LNCAP (cell line): ENCODE results near the gene P4HA2.

ENCODE experiments used
- TF ChIP-seq, protein P1 (sequence below): fragments of 450-650 bp; IDR thresholded peaks from 2 replicates; pipeline ENCODE4 v1.5.1; 2017; ENCODE audit warnings: mild to moderate bottlenecking

The P4HA2 gene

DNA sequence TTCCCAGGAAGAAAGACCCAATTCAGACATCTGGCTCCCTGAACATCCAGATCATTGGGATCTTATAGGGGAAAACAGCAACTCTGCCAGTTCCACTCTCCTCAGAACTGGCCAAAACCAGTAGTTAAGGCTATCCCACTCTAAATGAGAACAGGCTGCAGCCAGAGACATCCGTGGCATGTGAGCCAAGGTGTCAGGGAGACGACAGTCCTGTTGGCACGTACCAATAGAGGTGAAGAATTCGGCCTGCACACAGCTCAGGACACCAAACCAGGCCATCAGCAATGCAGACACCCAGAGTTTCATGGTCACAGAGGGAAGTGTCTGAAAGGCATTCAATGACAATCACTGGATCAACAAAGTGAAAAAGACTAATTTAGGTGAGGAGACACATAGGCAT lies 9.3 kb downstream of the P4HA2 start:
- TF ChIP-seq, protein P1, sequence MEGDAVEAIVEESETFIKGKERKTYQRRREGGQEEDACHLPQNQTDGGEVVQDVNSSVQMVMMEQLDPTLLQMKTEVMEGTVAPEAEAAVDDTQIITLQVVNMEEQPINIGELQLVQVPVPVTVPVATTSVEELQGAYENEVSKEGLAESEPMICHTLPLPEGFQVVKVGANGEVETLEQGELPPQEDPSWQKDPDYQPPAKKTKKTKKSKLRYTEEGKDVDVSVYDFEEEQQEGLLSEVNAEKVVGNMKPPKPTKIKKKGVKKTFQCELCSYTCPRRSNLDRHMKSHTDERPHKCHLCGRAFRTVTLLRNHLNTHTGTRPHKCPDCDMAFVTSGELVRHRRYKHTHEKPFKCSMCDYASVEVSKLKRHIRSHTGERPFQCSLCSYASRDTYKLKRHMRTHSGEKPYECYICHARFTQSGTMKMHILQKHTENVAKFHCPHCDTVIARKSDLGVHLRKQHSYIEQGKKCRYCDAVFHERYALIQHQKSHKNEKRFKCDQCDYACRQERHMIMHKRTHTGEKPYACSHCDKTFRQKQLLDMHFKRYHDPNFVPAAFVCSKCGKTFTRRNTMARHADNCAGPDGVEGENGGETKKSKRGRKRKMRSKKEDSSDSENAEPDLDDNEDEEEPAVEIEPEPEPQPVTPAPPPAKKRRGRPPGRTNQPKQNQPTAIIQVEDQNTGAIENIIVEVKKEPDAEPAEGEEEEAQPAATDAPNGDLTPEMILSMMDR: no peak

GRCh38 chr5:132215329-132215728 lies 12.3 kb downstream of the P4HA2 start:
- TF ChIP-seq, protein P1: no peak

GRCh38 chr5:132214491-132214890 lies 13.2 kb downstream of the P4HA2 start:
- TF ChIP-seq, protein P1: no peak

DNA sequence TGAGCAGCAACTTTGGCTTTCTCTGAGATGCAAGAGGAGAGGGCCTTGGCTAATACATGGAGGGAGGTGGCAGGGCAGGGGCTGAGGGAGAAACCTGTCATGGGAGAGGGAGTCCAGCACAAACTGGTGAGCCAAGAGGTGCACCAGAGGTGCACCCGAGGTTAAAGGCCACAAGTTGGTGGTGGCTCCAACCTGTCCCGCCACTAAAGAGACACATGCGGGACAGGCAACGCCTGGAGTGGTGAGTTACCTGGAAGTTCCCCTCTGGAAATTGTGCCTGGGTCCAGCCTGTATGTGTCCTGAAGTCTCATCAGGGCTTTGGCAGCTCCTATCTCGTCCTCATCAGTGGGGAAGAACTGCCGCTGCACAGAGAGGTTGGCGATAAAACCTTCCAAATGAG lies 14.0 kb downstream of the P4HA2 start:
- TF ChIP-seq, protein P1: no peak

DNA sequence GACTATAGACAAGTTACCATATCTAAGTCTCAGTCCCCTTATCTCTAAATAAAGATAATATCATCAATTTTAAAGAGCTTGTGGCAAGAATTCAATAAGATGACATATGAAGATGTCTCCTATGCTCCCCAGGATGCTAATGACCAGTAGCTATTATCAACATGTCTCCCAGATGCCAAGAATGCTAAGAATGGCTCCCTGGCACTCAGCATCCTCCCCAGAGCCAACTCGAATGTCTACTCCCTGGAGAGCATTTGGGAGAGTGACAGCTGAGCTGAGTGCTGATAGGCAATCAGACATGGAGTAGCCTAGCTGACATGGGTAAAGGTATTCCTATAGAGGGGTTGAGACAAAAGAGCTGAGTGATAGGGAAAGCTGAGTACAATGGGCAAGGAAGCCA lies 15.9 kb downstream of the P4HA2 start:
- TF ChIP-seq, protein P1: no peak

DNA sequence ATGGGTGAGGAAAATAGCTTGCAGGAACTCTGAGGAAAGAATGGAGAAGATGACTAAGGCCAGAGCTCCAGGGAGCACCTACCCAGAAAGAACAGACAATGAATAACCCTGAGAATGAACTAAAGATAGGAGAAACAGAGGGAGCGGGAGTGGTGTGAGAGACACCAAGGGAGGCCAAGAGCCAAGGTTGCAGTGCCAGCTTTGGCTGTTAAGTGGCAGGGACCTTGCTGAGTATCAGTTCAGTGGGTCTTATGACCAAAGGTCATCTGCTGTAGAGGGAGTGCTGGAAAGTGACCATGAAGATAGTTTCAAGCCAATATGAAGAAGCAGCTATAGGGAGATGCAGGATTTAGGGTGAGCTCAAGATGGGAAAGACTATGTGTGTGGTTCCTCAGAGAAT lies 16.7 kb downstream of the P4HA2 start:
- TF ChIP-seq, protein P1: no peak

GRCh38 chr5:132209901-132210545 lies 17.6 kb downstream of the P4HA2 start:
- TF ChIP-seq, protein P1: no peak

DNA sequence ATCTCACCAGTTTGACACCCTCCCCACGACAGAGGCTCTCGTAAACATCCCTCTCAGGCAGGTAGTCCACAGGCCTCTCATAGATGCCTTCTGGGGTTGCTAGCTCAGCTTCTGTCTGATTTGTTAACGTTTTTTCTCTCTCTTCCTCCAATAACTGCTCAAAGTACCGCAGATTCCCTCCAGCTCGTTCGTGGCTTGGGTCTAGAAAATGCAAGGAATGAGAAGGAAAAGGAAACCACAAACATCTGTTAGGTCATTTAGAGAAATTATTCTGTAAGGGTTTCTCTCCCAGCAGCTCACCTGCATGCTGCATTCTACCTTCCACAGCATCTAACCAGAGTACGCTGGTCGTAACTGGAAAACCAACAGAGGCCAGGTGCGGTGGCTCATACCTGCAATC lies 18.5 kb downstream of the P4HA2 start:
- TF ChIP-seq, protein P1: no peak
